ENCODE results near the gene ADAMTS17. TPM values are rescaled to one million over a fixed set of nuclear protein-coding genes. Genes with fewer than 3 reads are reported as not detected.

The ADAMTS17 gene
- total RNA-seq, 1 donor from 2014 or later: 10.6 TPM

DNA sequence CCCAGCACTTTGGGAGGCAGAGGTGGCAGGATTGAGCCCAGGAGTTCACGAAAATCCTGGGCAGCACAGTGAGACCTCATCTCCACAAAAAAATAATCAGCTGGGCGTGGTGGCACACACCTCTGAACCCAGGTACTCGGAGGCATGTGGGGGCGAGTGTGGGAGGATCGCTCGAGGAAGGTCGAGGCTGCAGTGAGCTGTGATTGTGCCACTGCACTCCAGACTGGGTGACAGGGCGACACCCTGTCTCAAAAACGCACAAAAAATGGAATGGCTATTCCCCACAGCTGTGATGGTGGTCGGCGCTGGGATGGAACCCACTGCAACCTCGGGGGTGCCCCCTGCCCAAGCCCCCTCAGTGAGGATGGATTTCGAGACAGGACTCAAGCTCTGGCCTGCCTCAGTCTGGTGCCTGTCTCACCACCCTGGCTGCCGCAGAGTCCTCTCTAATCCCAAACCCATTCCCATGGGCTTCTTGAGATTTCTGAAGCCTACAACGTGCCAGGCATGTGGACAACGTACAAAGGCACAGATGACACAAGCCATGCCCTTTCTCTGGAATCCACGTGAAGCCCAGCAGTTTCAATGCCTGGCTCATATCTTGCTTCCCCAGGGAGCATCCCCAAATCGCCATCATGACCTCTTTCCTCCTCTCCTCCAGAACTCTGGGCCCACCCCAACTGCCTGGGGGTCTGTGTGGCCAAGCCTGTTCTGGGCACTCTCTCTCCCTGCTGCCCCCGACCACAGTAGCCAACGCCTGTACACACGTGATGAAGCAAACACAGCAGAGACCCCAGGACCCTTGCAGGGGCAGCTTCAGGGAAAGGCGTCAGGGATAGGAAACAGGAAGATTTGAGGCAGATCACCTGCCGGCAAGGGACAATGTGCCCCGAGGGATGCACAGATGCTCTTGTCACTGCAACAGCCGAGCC is 32.4 kb downstream of the ADAMTS17 start:
- no peak for DNase-seq (ENCODE audit: low spot score)

DNA sequence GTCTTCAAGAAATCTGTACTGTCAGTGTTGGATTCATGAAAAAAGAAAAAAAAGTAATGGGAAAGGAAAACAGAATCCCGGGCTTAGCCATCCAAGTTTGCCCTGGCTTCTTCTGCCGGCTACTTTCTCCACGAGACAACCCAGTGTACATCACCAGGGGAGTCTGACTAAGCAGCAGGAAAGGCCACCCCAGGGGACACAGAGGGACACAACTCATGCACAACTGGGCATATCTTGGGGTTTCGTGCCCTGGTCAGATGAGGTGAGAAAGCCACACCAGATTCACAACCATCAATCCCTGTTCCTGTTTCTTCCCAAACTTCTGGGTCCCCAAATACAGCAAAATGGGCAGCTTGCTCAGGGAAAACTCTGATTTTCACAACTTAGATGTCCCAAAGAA is 33.2 kb downstream of the ADAMTS17 start:
- no peak for DNase-seq (ENCODE audit: low spot score)

DNA sequence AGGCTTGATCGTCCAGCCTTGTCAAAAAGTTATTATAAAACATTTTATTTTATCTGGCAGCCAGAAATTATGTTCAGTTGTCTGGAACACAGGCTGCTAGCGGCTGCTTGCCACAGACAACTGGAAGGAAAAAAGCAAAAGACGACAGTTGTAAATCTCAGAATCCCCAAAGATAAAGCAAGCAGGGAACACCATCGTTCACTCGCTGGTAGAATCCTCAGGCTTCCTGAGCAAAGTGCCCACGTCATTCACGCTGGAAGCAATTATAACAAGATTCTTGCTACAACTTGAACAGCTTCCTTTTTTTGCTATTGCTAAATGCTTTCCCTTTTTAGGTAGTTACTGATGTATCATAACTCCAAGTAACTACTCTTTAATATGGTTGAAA is 33.6 kb downstream of the ADAMTS17 start:
- no peak for DNase-seq (ENCODE audit: low spot score)

DNA sequence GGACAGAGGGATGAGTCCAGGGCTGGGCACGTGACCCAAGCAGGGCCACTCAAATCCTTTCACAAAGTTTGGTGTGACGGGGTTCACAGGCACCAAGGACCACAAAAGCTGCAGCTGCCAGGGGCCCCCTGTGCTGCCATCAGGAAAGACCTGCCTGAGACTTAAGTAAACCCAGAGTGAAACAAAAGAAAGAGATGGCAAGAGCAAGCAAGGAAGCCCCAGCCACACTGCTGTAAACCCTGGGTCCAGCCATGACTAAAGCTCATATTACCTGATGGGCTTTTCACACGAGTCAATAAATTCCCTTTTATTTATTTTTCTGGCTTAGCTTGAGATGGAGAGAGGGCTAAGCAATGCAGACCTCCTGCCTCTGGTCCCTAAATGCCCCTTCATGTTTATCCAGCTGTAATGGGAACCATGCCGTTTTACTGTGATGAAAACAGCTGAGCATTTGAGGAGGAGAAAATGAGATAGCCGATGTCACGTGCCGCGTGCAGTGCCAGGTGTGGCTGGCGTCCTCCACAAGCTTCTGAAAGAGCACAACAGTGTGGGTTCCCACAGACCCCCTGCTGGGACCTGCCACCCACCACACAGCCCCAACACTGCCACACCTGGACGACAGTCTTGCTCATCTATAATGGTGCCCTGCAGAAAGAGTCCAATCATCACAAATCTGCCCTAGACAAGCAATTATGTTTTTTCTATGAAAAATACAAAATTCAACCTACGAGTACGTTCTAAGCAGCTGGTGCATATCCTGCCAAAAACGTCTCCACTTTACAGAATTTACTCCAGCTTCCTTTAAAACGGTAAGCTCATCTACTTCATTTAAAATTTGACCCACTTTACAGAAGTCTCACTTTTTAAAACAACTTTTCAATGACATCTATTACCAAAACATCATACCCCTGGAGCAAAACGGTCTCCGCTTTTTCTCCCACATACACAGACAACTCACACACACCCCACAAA is 34.2 kb downstream of the ADAMTS17 start:
- no peak for DNase-seq (ENCODE audit: low spot score)

DNA sequence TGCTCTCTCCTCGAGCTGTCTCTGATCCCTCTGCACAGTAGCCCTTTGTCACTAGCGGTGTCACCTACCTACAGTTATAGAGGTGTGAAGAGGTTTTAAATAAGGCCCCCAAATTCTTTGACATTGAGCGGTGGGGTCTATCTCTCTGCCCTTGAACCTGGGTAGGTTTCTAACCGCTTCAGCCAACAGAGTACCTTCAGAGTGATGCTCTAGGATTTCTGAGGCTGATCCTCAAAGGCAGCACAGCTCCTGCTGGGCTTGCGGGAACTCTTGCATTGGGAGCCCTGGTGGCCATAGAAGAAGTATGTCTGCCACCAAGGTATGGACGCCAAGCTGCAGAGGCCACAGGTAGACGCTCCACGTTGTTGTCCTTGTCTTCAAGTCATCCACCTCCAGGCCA is 35.7 kb downstream of the ADAMTS17 start:
- no peak for DNase-seq (ENCODE audit: low spot score)

DNA sequence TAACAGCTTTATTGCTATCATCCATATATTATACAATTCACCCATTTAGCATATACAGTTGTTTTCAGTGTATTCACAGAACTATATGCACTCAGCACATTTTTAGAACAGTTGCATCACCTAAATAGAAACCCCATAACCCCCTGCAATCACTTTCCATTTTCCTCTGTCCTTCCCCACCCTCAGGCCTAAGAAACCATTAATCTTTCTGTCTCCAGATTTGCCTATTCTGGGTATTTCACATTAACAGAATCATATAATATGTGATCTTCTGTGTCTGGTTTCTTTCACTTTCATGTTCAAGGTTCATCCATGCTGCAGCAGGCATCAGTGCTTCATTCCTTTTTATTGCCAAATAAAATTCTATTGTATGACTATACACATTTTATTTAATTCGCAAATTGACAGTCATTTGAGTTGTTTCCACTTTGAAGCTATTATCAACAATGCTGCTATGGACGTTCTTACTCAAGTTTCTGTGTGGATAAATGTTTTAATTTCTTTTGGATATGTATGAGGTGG is 39.8 kb downstream of the ADAMTS17 start:
- no peak for DNase-seq (ENCODE audit: low spot score)

DNA sequence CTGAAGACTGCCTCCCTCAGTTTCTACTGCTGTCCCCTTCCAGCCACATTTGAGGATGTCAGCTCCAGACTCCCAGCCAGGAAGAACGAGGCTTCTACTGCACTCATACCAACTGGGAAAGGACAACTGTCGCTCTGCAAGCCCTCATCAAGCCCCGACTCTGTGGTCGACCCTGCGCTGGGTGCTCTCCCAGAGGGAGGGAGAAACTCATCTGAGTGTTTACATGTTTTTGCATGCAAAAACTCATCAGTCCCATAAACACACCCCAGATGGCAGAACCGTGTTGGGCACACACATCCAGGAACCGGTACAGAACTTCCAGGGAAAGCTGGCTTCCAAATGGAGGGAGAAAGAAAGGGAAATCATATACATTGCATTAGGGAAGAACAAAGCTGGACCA is 43.5 kb downstream of the ADAMTS17 start:
- DNase-seq (ENCODE audit: low spot score): no peak

DNA sequence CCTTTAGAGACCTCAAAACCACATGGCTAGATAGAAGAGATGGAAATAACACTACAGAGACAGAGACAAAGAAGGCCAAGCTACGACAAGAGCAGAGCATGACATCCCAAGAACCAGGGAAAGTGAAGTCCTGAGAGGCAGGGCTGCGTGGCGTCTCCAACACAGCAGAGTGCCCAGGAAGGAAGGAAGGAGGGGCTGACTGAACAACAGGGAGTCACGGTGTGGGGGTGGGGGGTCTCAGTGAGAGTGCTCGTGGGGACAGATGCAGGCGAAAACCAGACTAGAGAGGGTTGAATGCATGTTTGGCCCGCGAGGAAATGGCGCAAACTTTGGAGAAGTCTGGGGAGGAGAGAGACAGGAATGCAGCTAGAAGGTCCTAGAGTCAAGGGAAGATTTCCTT is 44.0 kb downstream of the ADAMTS17 start:
- no peak for DNase-seq (ENCODE audit: low spot score)

DNA sequence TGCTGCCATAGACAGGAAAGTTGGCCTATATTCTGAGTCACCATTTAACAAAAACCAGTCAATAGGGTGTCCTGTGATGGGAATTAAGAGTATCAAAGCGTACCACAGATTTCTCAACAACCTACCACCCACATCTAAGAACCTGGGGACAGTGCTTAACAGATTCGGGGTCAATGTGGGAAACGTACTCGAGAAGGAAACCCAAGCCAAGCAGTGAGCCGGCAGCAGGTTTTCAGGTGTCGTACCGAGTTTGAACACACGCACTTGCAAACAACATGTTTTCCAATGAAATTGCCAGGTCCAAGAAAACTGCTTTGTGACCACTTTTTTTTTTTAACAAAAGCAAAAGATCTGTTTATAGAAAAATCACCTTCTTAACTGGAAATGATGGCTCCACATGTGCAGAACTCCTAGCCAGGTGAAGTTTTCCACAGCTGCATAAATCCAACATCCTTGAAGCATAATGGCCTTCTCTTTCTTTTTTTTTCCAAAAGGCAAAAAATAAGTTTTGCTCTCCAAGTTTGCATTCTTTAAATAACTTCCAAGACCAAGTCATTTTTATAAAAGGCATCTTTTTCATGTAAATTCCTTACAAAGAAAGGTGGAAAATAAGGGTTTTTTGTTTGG is 45.7 kb downstream of the ADAMTS17 start:
- DNase-seq (ENCODE audit: low spot score): no peak

DNA sequence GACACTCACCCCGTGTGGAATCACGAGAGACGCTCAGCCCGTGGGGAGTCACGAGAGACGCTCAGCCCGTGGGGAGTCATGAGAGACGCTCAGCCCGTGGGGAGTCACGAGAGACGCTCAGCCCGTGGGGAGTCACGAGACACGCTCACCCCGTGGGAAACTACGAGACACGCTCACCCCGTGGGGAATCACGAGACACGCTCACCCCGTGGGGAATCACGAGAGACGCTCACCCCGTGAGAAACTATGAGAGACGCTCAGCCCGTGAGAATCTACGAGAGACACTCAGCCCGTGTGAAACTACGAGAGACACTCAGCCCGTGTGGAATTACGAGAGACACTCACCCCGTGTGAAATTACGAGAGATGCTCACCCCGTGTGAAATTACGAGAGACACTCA is 49.8 kb downstream of the ADAMTS17 start:
- DNase-seq (ENCODE audit: low spot score): no peak

DNA sequence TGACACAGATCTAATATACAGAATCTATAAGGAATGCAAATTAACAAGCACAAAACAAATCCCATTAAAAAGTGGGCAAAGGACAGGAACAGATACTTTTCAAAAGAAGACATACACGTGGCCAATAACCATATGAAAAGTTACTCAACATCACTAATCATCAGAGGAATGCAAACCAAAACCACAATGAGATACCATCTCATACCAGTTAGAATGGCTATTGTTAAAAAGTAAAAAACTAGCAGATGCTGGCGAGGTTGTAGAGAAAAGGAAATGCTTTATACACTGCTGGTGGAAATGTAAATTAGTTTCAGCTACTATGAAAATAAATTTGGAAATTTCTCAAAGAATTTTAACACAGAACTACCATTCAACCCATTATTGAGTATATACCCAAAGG is 50.7 kb downstream of the ADAMTS17 start:
- DNase-seq (ENCODE audit: low spot score): no peak

DNA sequence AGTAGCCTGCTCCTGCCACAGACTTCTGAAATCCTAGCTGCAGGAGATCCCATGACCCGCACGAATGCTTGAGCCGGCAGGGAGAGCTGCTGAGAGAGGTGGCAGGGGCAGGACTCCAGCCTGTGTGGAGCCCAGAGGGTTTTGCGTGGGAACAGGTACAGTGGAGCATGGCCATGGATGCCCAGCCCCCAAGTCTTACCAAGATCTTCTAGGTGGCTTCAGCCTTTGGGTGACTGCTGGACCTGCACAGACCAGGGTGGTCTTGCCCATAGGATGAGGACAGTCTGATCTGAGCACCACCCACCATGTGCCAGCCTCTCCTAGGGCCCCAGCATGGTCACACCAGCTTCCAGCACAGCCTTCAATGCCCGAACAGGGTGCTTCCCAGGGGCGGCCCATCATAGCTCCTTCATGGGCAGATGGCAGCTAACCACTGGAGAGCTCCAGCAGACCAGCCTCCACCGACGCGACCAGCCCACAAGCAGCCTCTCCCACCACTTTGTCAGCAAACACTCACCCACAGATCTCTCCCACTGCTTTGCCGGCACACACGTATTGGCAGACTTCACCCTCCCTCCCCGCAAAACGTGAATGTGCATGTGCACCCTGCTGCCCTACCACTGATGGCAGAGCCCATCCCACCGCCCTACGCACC is 56.0 kb downstream of the ADAMTS17 start:
- DNase-seq (ENCODE audit: low spot score): no peak

DNA sequence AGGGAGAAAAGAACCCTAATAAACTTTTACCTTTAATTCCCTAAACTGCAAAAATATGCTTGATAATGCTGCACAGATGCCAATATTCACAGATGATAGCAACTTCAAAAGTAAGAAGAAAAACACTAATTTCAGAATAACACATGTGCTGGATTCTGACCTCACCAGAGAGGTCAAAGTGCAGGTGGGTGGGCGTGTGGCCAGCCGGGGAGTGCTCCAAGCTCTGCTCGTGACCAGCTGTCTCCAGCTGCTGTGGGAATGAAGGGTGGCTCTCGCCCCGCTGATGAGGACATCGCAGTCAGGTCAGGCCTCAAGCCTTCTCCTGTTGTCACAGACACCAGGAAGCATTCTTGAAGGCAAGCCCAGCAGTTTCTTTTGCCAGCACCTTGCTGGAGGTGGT is 57.1 kb downstream of the ADAMTS17 start:
- no peak for DNase-seq (ENCODE audit: low spot score)

DNA sequence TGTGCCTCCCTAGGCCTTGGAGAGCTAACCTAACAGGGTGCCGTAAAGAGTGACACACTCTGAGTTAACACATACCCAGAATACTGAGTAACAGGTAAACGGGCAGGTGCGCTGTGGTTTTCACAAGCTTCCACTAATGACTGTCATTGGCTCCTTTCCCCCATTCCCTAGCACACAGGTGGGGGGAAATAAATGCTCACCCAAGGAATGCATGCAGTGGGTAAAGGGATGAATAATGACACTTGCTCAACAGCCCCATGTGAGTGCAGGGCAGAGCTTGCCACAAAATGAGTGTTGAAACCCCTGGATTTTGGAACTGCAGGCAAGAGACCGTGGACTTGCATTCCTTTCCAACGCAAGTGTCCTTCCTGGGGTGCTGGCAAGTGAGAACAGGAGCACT is 57.6 kb downstream of the ADAMTS17 start:
- no peak for DNase-seq (ENCODE audit: low spot score)

DNA sequence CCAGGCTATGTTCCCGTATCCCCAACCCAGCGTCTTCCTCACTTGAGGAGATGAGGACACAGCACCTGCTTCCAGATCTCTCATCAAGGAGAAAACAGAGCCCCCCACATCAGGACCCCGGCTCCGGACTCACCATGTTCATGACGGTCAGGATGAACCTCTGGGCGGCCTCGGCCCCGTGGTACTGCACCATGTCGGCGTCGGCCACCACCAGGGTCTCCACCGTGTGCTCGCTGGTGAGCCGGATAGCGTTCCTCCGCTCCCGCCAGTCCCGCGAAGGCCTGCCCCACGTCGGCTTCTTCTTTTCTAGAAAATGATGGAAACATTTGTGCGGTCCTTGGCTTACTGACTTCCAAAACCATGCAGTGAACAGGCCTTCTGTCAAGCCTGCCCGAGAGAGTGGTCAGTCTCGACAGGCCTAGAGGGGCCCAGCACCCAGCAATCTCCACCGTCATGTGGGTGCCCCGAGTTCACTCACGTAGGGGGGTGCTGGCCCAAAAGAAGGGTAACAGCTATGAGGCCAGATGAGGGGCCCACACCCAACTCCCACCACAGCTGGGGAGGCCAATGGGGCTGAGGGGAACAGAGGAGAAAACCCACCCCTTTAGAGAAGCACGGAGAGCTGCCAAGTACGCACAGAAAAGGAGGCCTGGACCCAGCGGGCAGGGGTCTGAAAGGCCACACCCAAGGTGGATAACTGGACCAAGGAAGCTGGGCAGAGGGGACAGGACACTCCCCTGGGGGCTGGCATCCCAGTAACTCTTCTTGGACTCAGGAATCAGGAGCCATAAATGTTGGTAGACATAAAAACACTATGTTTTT is 60.5 kb downstream of the ADAMTS17 start:
- no peak for DNase-seq (ENCODE audit: low spot score)

DNA sequence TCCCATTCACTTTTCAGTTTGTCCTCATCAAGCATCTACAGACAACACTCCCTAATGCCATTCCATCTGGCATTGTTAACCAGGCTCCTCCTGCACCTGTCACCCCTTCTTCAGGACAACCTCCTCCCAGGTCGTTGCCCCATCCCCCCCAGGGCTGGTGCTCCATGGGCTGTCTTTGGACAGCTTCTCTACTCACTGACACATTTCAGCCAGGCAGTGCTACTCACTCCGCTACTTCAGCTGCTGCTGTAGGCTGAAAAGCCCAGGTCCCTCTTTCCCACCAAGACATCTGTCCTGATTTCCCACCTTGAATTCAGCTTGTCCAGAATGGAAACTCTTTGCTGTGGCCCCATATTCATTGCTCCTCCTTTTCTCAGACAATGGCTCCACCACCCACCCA is 61.9 kb downstream of the ADAMTS17 start:
- no peak for DNase-seq (ENCODE audit: low spot score)

DNA sequence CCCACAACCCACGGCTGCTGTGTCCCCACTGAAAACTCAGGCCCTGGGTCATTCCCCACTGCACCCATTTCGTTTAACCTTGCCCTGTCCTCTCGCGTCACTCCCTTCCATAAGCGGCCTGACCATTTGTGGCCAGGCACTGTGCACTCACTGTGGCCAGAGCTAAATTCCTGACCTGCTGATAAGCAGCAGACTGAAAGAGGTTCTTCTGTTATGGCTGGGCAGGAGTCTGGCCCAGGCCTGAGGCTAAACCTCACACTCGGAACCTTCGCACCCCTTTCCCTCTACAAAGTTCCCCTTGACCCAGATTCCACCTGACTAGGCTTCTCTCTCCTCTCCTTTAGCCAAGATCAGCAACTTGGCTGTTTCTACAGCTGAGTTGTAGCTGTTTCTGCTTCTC is 62.3 kb downstream of the ADAMTS17 start:
- DNase-seq (ENCODE audit: low spot score): no peak

DNA sequence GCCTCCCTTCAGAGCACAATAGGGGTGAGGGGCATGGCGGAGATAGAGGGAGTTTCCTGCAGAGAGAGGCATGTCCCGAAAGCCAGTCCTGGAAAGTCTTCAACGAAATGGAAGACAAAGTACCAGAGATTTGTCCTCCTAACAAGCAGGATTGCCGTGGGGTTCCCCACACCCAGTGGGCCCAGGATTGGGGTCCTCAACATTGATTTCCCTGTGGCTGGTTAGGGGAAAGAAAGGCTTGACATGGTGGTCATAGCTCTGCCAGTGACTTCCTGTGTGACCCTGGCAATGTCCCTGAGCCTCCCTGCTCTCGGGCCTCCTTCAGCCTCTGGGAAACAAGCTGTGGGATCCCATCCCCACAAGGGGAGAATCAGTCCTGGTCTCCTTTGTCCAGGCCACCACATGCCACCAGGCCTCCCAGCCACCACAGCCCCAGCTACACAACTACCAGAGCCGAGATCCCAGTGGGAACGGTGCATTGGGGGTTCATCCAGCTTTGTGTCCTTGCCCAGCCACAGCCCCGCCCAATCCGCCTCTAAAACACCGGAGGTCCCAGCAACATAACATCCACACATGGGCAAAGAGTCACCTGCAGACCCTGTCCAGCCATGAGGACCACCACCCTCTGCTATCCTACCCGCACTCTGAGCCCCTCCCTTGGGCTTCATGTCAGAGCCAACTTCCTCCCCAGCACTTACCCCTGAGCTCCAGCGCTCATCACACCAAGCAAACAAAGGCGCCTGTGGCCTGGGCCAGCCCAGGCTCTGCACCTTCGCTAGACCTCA is 63.0 kb downstream of the ADAMTS17 start:
- DNase-seq (ENCODE audit: low spot score): no peak

DNA sequence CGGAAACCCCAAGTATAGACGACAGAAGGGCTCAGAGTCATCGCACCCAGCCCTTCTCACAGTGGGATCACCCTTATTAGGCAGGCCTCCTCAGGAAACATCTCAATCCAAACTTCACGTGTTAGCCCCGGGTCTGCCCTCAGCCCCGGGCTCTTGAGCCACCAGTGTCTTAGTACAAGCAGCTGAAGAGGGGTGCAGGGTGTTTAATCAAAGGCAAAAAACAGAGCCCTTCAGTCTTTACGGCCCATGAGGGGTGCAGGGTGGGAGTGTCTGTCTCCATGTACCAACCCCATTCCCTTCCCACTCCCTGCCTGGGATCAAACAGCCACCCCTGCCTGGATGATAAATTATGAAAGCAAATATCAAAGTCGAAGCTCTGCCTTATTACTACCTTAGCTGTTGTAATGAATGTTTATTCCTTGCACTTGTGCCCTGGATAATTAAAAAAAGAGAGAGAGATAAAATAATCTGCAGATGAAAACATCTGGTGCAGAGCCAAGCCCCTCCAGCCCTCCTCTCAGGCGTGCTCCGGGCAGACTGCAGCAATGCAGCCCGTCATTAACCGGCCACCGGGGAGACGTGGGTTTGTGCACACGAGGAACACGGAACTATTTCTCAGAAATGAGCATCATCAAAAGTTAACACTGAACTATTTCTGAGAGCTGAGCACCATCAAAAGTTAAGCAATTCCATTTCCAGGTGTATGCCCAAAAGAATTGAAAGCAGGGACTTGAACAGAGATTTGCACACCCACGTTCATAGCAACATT is 64.5 kb downstream of the ADAMTS17 start:
- no peak for DNase-seq (ENCODE audit: low spot score)

Data from ureter (tissue), 1 donor.